ENCODE results near the gene CCSER2.
"Not testable (repeated sequence)": the region's sequence is repeated elsewhere in the genome, so short reads cannot be mapped to it uniquely, and the experiment has no call there.

DNA sequence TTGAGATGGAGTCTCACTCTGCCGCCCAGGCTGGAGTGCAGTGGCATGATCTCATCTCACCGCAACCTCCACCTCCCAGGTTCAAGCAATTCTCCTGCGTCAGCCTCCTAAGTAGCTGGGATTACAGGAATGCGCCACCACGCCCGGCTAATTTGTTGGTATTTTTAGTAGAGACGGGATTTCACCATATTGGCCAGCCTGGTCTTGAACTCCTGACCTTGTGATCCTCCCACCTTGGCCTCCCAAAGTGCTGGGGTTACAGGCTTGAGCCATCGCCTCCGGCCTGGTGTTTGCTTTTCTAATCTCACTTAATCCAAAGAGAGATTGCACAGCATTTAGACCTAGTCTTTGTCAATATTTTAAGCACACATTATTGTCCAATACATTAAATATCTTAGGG is 1.4 kb upstream of the CCSER2 start:
- TF ChIP-seq, protein P1, sequence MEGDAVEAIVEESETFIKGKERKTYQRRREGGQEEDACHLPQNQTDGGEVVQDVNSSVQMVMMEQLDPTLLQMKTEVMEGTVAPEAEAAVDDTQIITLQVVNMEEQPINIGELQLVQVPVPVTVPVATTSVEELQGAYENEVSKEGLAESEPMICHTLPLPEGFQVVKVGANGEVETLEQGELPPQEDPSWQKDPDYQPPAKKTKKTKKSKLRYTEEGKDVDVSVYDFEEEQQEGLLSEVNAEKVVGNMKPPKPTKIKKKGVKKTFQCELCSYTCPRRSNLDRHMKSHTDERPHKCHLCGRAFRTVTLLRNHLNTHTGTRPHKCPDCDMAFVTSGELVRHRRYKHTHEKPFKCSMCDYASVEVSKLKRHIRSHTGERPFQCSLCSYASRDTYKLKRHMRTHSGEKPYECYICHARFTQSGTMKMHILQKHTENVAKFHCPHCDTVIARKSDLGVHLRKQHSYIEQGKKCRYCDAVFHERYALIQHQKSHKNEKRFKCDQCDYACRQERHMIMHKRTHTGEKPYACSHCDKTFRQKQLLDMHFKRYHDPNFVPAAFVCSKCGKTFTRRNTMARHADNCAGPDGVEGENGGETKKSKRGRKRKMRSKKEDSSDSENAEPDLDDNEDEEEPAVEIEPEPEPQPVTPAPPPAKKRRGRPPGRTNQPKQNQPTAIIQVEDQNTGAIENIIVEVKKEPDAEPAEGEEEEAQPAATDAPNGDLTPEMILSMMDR (IDR thresholded peaks at IDR 0.05): not testable (repeated sequence)
- TF ChIP-seq ZFX (IDR thresholded peaks at IDR 0.05; ENCODE audit: borderline replicate concordance): not testable (repeated sequence)
